Astrocyte (in vitro differentiated cells and primary cell): ENCODE measurements around the gene TSPYL1. TPM values are rescaled to one million over a fixed set of nuclear protein-coding genes. Genes with fewer than 3 reads are reported as not detected.
A peak's percentile ranks its signal among the peaks of the same experiment; 100 is the strongest.

Source experiments
- DNase-seq: peaks from one replicate; pipeline ENCODE4 v3.0.0-alpha.2; 2010; ENCODE audit warnings: low read depth
- FAIRE-seq: peaks from 2 replicates; lab custom pipeline; 2011; peaks lifted over from hg19 to GRCh38; lab: Jason Lieb, UNC
- H2AFZ ChIP-seq: 2 replicates; pipeline ENCODE4 v1.6.0; 2012; ENCODE audit warnings: low read depth, low read length, inconsistent platforms
- H3K27ac ChIP-seq: 2 replicates; pipeline ENCODE4 v1.5.1; 2011; ENCODE audit warnings: low read depth, low read length, inconsistent platforms
- H3K27me3 ChIP-seq: 2 replicates; pipeline ENCODE4 v1.6.0; 2011; ENCODE audit warnings: low read length, inconsistent platforms; ENCODE audit not compliant: insufficient read depth
- H3K36me3 ChIP-seq: 2 replicates; pipeline ENCODE4 v1.5.1; 2011; ENCODE audit warnings: low read length, inconsistent platforms; ENCODE audit not compliant: insufficient read depth
- H3K4me1 ChIP-seq: 2 replicates; pipeline ENCODE4 v1.5.1; 2011; ENCODE audit warnings: low read length, inconsistent platforms; ENCODE audit not compliant: insufficient read depth
- H3K4me2 ChIP-seq: 2 replicates; pipeline ENCODE4 v1.6.0; 2012; ENCODE audit warnings: low read length, inconsistent platforms
- H3K4me3 ChIP-seq: 2 replicates; pipeline ENCODE4 v1.5.1; 2011; ENCODE audit warnings: low read depth, mild to moderate bottlenecking, low read length, inconsistent platforms; ENCODE audit not compliant: insufficient read depth
- H3K79me2 ChIP-seq: 2 replicates; pipeline ENCODE4 v1.6.0; 2012; ENCODE audit warnings: mild to moderate bottlenecking, low read length, inconsistent platforms; ENCODE audit not compliant: insufficient read depth
- H3K9ac ChIP-seq: 2 replicates; pipeline ENCODE4 v1.6.0; 2012; ENCODE audit warnings: mild to moderate bottlenecking, low read length, inconsistent platforms
- H3K9me3 ChIP-seq: 2 replicates; pipeline ENCODE4 v1.5.1; 2012; ENCODE audit warnings: low read depth, mild to moderate bottlenecking, low read length, inconsistent platforms; ENCODE audit not compliant: insufficient read depth
- H4K20me1 ChIP-seq: 2 replicates; pipeline ENCODE4 v1.6.0; 2012; ENCODE audit warnings: low read length, inconsistent platforms; ENCODE audit not compliant: insufficient read depth
- H3K27ac Mint-ChIP-seq: one replicate; pipeline ENCODE4 v1.8.0; 2021; ENCODE audit warnings: mild to moderate bottlenecking, mixed read lengths; ENCODE audit not compliant: unreplicated experiment
- H3K27me3 Mint-ChIP-seq: one replicate; pipeline ENCODE4 v1.8.0; 2021; ENCODE audit warnings: low read depth, mixed read lengths; ENCODE audit not compliant: unreplicated experiment
- H3K36me3 Mint-ChIP-seq: one replicate; pipeline ENCODE4 v1.8.0; 2021; ENCODE audit warnings: low read depth, mixed read lengths; ENCODE audit not compliant: unreplicated experiment
- H3K4me1 Mint-ChIP-seq: one replicate; pipeline ENCODE4 v1.8.0; 2021; ENCODE audit warnings: low read depth, mixed read lengths; ENCODE audit not compliant: unreplicated experiment
- H3K4me3 Mint-ChIP-seq: one replicate; pipeline ENCODE4 v1.8.0; 2021; ENCODE audit warnings: mild to moderate bottlenecking, moderate library complexity, mixed read lengths; ENCODE audit not compliant: unreplicated experiment
- H3K9me3 Mint-ChIP-seq: one replicate; pipeline ENCODE4 v1.8.0; 2021; ENCODE audit warnings: mild to moderate bottlenecking, mixed read lengths; ENCODE audit not compliant: unreplicated experiment
- EZH2 ChIP-seq: IDR thresholded peaks from 2 replicates; pipeline ENCODE4 v1.6.1; 2012; ENCODE audit warnings: mild to moderate bottlenecking, low read length, inconsistent platforms; ENCODE audit not compliant: insufficient read depth
- total RNA-seq: library from RNA; stranded (reverse); gene quantifications from 2 replicates; pipeline ENCODE4 v1.2.1, GENCODE V29; 2021
- TF ChIP-seq, protein P1 (sequence below): IDR thresholded peaks from 2 replicates; pipeline ENCODE4 v1.5.1; 2011; ENCODE audit warnings: low read depth, mild to moderate bottlenecking, inconsistent platforms, low read length, moderate library complexity; ENCODE audit not compliant: insufficient read depth

Gene TSPYL1
- total RNA-seq, 1 donor from 2014 or later = 91.7 TPM

- H3K4me3 ChIP-seq = peak overlapping the region; percentile 91
- no peaks in the 10 kb centered on the region for H3K9me3 ChIP-seq
- H3K9ac ChIP-seq = peak overlapping the region; percentile 96
- peaks cover 20% of the 10 kb centered on the region for H3K4me1 Mint-ChIP-seq
- H3K27me3 Mint-ChIP-seq = no peaks in the 10 kb centered on the region
- peaks cover 1% of the 10 kb centered on the region for H3K36me3 Mint-ChIP-seq
- H3K79me2 ChIP-seq = peaks cover 57% of the 10 kb centered on the region
- H3K4me1 ChIP-seq = peaks cover 41% of the 10 kb centered on the region
- H3K4me2 ChIP-seq = peak overlapping the region; percentile 85
- TF ChIP-seq, protein P1, sequence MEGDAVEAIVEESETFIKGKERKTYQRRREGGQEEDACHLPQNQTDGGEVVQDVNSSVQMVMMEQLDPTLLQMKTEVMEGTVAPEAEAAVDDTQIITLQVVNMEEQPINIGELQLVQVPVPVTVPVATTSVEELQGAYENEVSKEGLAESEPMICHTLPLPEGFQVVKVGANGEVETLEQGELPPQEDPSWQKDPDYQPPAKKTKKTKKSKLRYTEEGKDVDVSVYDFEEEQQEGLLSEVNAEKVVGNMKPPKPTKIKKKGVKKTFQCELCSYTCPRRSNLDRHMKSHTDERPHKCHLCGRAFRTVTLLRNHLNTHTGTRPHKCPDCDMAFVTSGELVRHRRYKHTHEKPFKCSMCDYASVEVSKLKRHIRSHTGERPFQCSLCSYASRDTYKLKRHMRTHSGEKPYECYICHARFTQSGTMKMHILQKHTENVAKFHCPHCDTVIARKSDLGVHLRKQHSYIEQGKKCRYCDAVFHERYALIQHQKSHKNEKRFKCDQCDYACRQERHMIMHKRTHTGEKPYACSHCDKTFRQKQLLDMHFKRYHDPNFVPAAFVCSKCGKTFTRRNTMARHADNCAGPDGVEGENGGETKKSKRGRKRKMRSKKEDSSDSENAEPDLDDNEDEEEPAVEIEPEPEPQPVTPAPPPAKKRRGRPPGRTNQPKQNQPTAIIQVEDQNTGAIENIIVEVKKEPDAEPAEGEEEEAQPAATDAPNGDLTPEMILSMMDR = no peak
- no peak for TF ChIP-seq EZH2
- no peak for FAIRE-seq
- DNase-seq = no peak
- no peak overlapping the region for H3K27ac Mint-ChIP-seq
- no peak overlapping the region for H2AFZ ChIP-seq
- no peaks in the 10 kb centered on the region for H3K27me3 ChIP-seq
- H3K4me3 Mint-ChIP-seq = no peak overlapping the region
- H3K9me3 Mint-ChIP-seq = peaks cover 2% of the 10 kb centered on the region
- H3K27ac ChIP-seq = peak overlapping the region; percentile 98
- H3K36me3 ChIP-seq = no peaks in the 10 kb centered on the region
- peaks cover 4% of the 10 kb centered on the region for H4K20me1 ChIP-seq
These were observed 25.3 kb downstream of the TSPYL1 start for GRCh38 chr6:116254297-116255056.

- no peaks in the 10 kb centered on the region for H3K36me3 Mint-ChIP-seq
- Histone ChIP-seq H2AFZ (peak within 1 kb of the TSS; percentile 71), H3K79me2 (peaks cover 65% of the 10 kb centered on the region), H3K9ac (peak within 1 kb of the TSS; percentile 96), H4K20me1 (peaks cover 4% of the 10 kb centered on the region), H3K4me2 (peak within 1 kb of the TSS; percentile 85), H3K27ac (peak within 1 kb of the TSS; percentile 98), H3K27me3 (no peaks in the 10 kb centered on the region), H3K4me3 (peak within 1 kb of the TSS; percentile 91), H3K9me3 (no peaks in the 10 kb centered on the region), H3K36me3 (no peaks in the 10 kb centered on the region), H3K4me1 (peaks cover 41% of the 10 kb centered on the region)
- TF ChIP-seq, protein P1 = no peak
- no peak for TF ChIP-seq EZH2
- H3K4me1 Mint-ChIP-seq = peaks cover 22% of the 10 kb centered on the region
- H3K27ac Mint-ChIP-seq = no peak within 1 kb of the TSS
- peak; percentile 5 for FAIRE-seq
- DNase-seq = peak; percentile 97
- H3K27me3 Mint-ChIP-seq = no peaks in the 10 kb centered on the region
- H3K9me3 Mint-ChIP-seq = peaks cover 2% of the 10 kb centered on the region
- H3K4me3 Mint-ChIP-seq = no peak within 1 kb of the TSS
These were observed 26.0 kb downstream of the TSPYL1 start, which contains the start of gene TSPYL4 for GRCh38 chr6:116253505-116254296. Gene TSPYL4 (minus strand): TSS chr6:116254075. CDS start chr6:116254008, 67 bp downstream.
